CD14-positive monocyte (primary cell): ENCODE results near the gene MT2A. TPM values are rescaled to one million over a fixed set of nuclear protein-coding genes. Genes with fewer than 3 reads are reported as not detected.

Experiments
- DNase-seq, 3 donors: peaks; one replicate each; pipeline ENCODE4 v3.0.0-alpha.2; 2011 to 2022
- H2AFZ ChIP-seq: 2 replicates; pipeline ENCODE4 v1.6.0; 2012; ENCODE audit warnings: mild to moderate bottlenecking, low read depth, low read length, inconsistent platforms; ENCODE audit not compliant: insufficient read depth, poor library complexity, severe bottlenecking
- H3K27ac ChIP-seq, 2 donors: 1 replicate in 1 of 2; 2 replicates in 1 of 2; pipeline ENCODE4 v1.5.1; 2012 to 2013; ENCODE audit warnings: low read length in 2 of 2, control low read depth in 1 of 2, inconsistent platforms in 1 of 2, low read depth in 1 of 2, mild to moderate bottlenecking in 1 of 2
- H3K27me3 ChIP-seq, 2 donors: one replicate each; pipeline versions ENCODE4 v1.6.0 to v1.6.1; 2011 to 2013; ENCODE audit warnings: low read length in 2 of 2; ENCODE audit not compliant: control insufficient read depth in 2 of 2, insufficient read depth in 2 of 2
- H3K36me3 ChIP-seq, 2 donors: replicated peaks in 1 of 2; 1 replicate in 1 of 2; 2 replicates in 1 of 2; pipeline versions ENCODE4 v1.5.1 to v1.6.1; 2012 to 2013; ENCODE audit warnings: low read length in 2 of 2, control low read depth in 1 of 2, inconsistent platforms in 1 of 2, mild to moderate bottlenecking in 1 of 2; ENCODE audit not compliant: insufficient read depth in 2 of 2, control insufficient read depth in 1 of 2
- H3K4me1 ChIP-seq, 2 donors: 1 replicate in 1 of 2; 2 replicates in 1 of 2; pipeline versions ENCODE4 v1.5.1 to v1.6.1; 2012 to 2013; ENCODE audit warnings: low read length in 2 of 2, control low read depth in 1 of 2, inconsistent platforms in 1 of 2, mild to moderate bottlenecking in 1 of 2, moderate library complexity in 1 of 2; ENCODE audit not compliant: insufficient read depth in 2 of 2, control insufficient read depth in 1 of 2
- H3K4me2 ChIP-seq: replicated peaks from 2 replicates; pipeline ENCODE3; 2012; ENCODE audit warnings: low read length, moderate library complexity, mild to moderate bottlenecking; ENCODE audit not compliant: poor library complexity, severe bottlenecking; ENCODE audit errors: extremely low read depth
- H3K4me3 ChIP-seq, 3 experiments: fragments of 200-600 bp in 1 of 3; sonication (generic) in 1 of 3; replicated peaks in 1 of 3; 1 replicate in 2 of 3; 2 replicates in 1 of 3; pipeline ENCODE4 v1.5.1; 2011 to 2013; ENCODE audit warnings: low read length in 3 of 3, mild to moderate bottlenecking in 3 of 3, control low read depth in 2 of 3, low read depth in 2 of 3, inconsistent platforms in 1 of 3, moderate library complexity in 1 of 3
- H3K79me2 ChIP-seq: 2 replicates; pipeline ENCODE4 v1.6.0; 2012; ENCODE audit warnings: mild to moderate bottlenecking, control low read depth, inconsistent platforms, low read length, moderate library complexity; ENCODE audit not compliant: insufficient read depth
- H3K9ac ChIP-seq: 2 replicates; pipeline ENCODE4 v1.6.0; 2017; ENCODE audit warnings: low read length, mild to moderate bottlenecking; ENCODE audit not compliant: insufficient read depth, poor library complexity, severe bottlenecking
- H3K9me3 ChIP-seq, 2 donors: replicated peaks in 1 of 2; 1 replicate in 1 of 2; 2 replicates in 1 of 2; pipeline versions ENCODE4 v1.5.1 to v1.6.1; 2012 to 2013; ENCODE audit warnings: low read length in 2 of 2, control low read depth in 1 of 2; ENCODE audit not compliant: control insufficient read depth in 1 of 2, insufficient read depth in 1 of 2
- H4K20me1 ChIP-seq: 2 replicates; pipeline ENCODE4 v1.6.0; 2012; ENCODE audit warnings: mild to moderate bottlenecking, low read length, control low read depth, moderate library complexity; ENCODE audit not compliant: insufficient read depth
- H3K27ac Mint-ChIP-seq, 7 donors: one replicate each; pipeline ENCODE4 v1.8.0; 2020; ENCODE audit warnings: mild to moderate bottlenecking in 7 of 7, mixed read lengths in 7 of 7, moderate library complexity in 6 of 7, inconsistent platforms in 2 of 7
- H3K27me3 Mint-ChIP-seq, 3 donors: one replicate each; pipeline ENCODE4 v1.8.0; 2021 to 2022; ENCODE audit warnings: low read depth in 3 of 3, mild to moderate bottlenecking in 3 of 3, mixed read lengths in 3 of 3, moderate library complexity in 3 of 3, inconsistent platforms in 1 of 3
- H3K36me3 Mint-ChIP-seq, 2 donors: one replicate each; pipeline ENCODE4 v1.8.0; 2020; ENCODE audit warnings: mixed read lengths in 2 of 2, inconsistent platforms in 1 of 2, mild to moderate bottlenecking in 1 of 2
- H3K4me1 Mint-ChIP-seq: one replicate; pipeline ENCODE4 v1.8.0; 2020; ENCODE audit warnings: mild to moderate bottlenecking, mixed read lengths
- H3K4me3 Mint-ChIP-seq, 2 donors: one replicate each; pipeline ENCODE4 v1.8.0; 2020; ENCODE audit warnings: mild to moderate bottlenecking in 2 of 2, mixed read lengths in 2 of 2, moderate library complexity in 1 of 2
- H3K9me3 Mint-ChIP-seq, 7 donors: one replicate each; pipeline ENCODE4 v1.8.0; 2020 to 2022; ENCODE audit warnings: mixed read lengths in 7 of 7, mild to moderate bottlenecking in 6 of 7, moderate library complexity in 6 of 7, inconsistent platforms in 2 of 7
- WGBS: methylation state at CpG from one replicate; pipeline ENCODE4 v1.1.5; 2013; ENCODE audit warnings: missing lambda C conversion rate; ENCODE audit not compliant: insufficient coverage; 5-methylcytosine and 5-hydroxymethylcytosine counted together
- intact Hi-C, 2 donors: fragments of 100-400 bp; cut with micrococcal nuclease; formaldehyde crosslinking; loops; one replicate each; pipeline versions ENCODE4 v1.15.0 to v1.15.1; 2023
- polyA plus RNA-seq, 3 donors: library from polyadenylated mRNA; depleted of rRNA in 1 of 3; unstranded in 2 of 3; stranded (reverse) in 1 of 3; fragments of 300-500 nt in 2 of 3; fragments of >200 nt in 1 of 3; fragmentation: Illumina TruSeq in 2 of 3; gene quantifications; 1 replicate in 2 of 3; 2 replicates in 1 of 3; pipeline ENCODE4 v1.2.3, GENCODE V29; 2012 to 2021
- TF ChIP-seq, protein P1 (sequence below): fragments of 200-600 bp; IDR thresholded peaks from one replicate; pipeline ENCODE4 v1.8.0; 2022; ENCODE audit warnings: antibody characterized with exemption, mild to moderate bottlenecking

MT2A gene
- polyA plus RNA-seq, 3 donors, result 26.8 to 228 (median 126) TPM

DNA sequence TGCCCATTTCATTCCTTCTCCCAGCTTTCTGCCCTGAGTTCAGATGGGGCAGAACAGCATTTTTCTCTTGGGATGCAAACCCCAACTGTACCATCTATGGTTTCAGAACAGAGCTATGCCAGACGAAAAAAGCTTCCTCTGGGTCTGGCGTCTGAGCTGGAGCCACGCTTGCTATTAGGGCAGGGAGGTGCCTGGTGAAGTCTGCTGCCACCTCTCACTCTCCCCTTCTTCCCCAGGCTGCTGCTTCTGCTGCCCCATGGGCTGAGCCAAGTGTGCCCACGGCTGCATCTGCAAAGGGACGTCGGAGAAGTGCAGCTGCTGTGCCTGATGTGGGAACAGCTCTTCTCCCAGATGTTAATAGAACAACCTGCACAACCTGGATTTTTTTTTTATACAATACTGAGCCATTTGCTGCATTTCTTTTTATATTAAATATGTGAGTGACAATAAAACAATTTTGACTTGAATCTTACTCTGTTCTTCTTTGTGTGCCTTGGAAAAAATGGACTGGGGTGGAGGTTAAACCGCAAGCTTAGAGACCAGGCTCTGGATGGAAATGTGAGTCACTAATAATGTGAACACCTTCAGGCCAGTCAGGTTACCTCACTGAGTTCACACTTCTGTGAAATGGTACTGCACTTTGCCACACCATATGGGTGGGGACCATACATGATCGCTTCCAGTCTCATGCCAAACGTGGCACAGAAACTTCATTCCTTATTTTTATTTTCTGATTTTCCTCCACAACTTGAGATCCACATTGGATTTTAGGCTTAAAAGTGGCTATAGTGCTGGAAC is 28.4 kb downstream of the MT2A start:
- Histone ChIP-seq H2AFZ (no peak overlapping the region), H3K9ac (no peak overlapping the region), H3K27me3 (peaks cover 96 to 99% of the 10 kb centered on the region in 2 donors), H4K20me1 (no peaks in the 10 kb centered on the region), H3K79me2 (no peaks in the 10 kb centered on the region), H3K9me3 (peaks cover 0 to 63% of the 10 kb centered on the region in 2 donors), H3K27ac (no peak overlapping the region), H3K4me3 (no peak overlapping the region), H3K36me3 (no peaks in the 10 kb centered on the region), H3K4me2 (no peak overlapping the region), H3K4me1 (peaks cover 13 to 19% of the 10 kb centered on the region in 2 donors)
- H3K27ac Mint-ChIP-seq, result no peak overlapping the region
- peaks cover 25% of the 10 kb centered on the region for H3K4me1 Mint-ChIP-seq
- DNase-seq, result no peak
- peaks cover 0 to 18% (median 10%) of the 10 kb centered on the region in 7 donors for H3K9me3 Mint-ChIP-seq
- 19% methylated on average over 4 of the region's 9 CpGs for WGBS
- peaks cover 0 to 6% of the 10 kb centered on the region in 2 donors for H3K36me3 Mint-ChIP-seq
- TF ChIP-seq, protein P1, sequence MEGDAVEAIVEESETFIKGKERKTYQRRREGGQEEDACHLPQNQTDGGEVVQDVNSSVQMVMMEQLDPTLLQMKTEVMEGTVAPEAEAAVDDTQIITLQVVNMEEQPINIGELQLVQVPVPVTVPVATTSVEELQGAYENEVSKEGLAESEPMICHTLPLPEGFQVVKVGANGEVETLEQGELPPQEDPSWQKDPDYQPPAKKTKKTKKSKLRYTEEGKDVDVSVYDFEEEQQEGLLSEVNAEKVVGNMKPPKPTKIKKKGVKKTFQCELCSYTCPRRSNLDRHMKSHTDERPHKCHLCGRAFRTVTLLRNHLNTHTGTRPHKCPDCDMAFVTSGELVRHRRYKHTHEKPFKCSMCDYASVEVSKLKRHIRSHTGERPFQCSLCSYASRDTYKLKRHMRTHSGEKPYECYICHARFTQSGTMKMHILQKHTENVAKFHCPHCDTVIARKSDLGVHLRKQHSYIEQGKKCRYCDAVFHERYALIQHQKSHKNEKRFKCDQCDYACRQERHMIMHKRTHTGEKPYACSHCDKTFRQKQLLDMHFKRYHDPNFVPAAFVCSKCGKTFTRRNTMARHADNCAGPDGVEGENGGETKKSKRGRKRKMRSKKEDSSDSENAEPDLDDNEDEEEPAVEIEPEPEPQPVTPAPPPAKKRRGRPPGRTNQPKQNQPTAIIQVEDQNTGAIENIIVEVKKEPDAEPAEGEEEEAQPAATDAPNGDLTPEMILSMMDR, result no peak
- peak overlapping the region in 1 of 2 donors; percentile 91 for H3K4me3 Mint-ChIP-seq
- intact Hi-C loops, result no loop called here
- H3K27me3 Mint-ChIP-seq, result peaks cover 95 to 99% (median 97%) of the 10 kb centered on the region in 3 donors

DNA sequence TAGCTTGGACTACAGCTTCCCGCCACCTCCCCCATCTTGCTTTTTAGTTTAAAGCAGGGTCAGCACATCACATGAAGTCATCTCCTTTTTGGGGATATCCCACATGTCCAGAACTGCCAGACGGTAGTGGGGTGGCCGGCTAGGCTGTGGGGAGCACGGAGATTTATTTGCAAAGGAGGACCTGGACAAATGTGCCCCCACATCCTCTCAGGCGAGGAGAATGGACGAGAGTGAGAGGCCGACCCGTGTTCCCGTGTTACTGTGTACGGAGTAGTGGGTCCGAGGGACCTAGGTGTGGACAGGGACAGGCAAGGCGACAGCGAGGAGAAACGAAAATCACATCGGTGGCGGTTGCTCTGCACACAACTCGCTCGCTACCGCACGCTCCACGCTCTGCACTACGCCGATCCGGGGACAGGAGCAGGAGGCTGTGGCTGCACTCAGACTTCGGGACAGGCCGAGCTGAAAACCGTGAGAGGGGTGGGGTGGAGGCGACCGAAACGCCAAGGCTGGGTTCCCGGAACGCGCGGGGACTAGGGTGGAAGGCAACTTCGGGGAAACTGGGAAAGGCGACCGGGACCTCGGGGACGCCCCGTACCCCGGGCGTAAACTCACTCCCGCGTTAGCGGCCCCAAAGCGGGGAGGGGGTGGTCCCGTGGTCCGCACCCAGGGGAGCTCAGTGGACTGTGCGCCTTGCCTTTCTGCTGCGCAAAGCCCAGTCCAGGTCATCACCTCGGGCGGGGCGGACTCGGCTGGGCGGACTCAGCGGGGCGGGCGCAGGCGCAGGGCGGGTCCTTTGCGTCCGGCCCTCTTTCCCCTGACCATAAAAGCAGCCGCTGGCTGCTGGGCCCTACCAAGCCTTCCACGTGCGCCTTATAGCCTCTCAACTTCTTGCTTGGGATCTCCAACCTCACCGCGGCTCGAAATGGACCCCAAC is 29.7 kb downstream of the MT2A start, which contains the start of gene MT1A:
TSS of gene MT1A (plus strand) at position 853 of the 937 bp plus-strand sequence. CDS start at position 926, 73 bp downstream.
- H3K36me3 Mint-ChIP-seq, result peaks cover 0 to 5% of the 10 kb centered on the region in 2 donors
- intact Hi-C loops, result no loop called here
- H3K27ac ChIP-seq, result no peak within 1 kb of the TSS
- peaks cover 6 to 8% of the 10 kb centered on the region in 2 donors for H3K4me1 ChIP-seq
- peaks cover 20% of the 10 kb centered on the region for H3K4me1 Mint-ChIP-seq
- peak within 1 kb of the TSS; percentile 53 for H2AFZ ChIP-seq
- H3K4me3 ChIP-seq, result peak within 1 kb of the TSS in 1 of 3 experiments; percentile 43
- H4K20me1 ChIP-seq, result no peaks in the 10 kb centered on the region
- peak within 1 kb of the TSS; percentile 59 to 91 for H3K4me3 Mint-ChIP-seq
- TF ChIP-seq, protein P1, result no peak
- peaks cover 0 to 14% (median 9%) of the 10 kb centered on the region in 7 donors for H3K9me3 Mint-ChIP-seq
- H3K4me2 ChIP-seq, result peak within 1 kb of the TSS; percentile 55
- no peak within 1 kb of the TSS for H3K9ac ChIP-seq
- 4% methylated on average over 64 of the region's 68 CpGs for WGBS
- no peaks in the 10 kb centered on the region for H3K36me3 ChIP-seq
- H3K27me3 ChIP-seq, result peaks cover 96 to 99% of the 10 kb centered on the region in 2 donors
- H3K27me3 Mint-ChIP-seq, result peaks cover 92 to 99% (median 97%) of the 10 kb centered on the region in 3 donors
- DNase-seq, result no peak
- no peaks in the 10 kb centered on the region for H3K79me2 ChIP-seq
- H3K9me3 ChIP-seq, result peaks cover 0 to 54% of the 10 kb centered on the region in 2 donors
- H3K27ac Mint-ChIP-seq, result no peak within 1 kb of the TSS
